ENCODE measurements around the gene TIMP2. TPM values are rescaled to one million over a fixed set of nuclear protein-coding genes. Genes with fewer than 3 reads are reported as not detected.
A peak's percentile ranks its signal among the peaks of the same experiment; 100 is the strongest.

The TIMP2 gene
- total and polyA plus RNA-seq, 2 of the 13 experiments (the other 11 are each of a cell fraction or from before 2014, with no cell fraction given), result 3.8 to 8.5 TPM

DNA sequence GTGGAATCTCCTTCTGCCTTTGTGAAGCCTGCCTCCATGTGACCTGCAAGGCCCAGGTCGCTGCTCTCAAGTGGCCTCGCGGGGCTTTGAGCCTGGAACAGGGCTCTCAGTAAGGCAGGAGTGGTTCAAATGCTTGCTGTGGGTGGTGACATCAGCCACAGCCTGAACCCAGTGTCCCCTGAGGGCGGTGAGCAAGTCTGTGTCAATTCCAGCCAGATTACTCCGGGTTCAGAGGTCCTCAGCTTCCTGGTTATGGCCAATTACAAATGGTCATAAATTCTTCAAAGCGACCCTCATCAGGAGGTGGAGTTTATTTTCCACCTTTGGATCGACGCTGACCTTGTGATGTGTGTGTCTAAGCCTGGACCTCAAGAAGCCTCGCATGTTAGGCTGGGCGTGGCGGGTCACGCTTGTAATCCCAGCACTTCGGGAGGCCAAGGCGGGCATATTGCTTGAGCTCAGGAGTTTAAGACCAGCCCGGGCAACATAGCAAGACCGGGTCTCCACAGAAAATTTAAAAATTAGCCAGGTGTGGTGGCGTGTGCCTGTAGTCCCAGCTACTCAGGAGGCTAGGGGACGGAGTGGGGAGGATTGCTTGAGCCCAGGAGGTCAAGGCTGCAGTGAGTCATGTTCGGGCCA is 37.3 kb upstream of the TIMP2 start (continued):
- TF ChIP-seq, protein P1, sequence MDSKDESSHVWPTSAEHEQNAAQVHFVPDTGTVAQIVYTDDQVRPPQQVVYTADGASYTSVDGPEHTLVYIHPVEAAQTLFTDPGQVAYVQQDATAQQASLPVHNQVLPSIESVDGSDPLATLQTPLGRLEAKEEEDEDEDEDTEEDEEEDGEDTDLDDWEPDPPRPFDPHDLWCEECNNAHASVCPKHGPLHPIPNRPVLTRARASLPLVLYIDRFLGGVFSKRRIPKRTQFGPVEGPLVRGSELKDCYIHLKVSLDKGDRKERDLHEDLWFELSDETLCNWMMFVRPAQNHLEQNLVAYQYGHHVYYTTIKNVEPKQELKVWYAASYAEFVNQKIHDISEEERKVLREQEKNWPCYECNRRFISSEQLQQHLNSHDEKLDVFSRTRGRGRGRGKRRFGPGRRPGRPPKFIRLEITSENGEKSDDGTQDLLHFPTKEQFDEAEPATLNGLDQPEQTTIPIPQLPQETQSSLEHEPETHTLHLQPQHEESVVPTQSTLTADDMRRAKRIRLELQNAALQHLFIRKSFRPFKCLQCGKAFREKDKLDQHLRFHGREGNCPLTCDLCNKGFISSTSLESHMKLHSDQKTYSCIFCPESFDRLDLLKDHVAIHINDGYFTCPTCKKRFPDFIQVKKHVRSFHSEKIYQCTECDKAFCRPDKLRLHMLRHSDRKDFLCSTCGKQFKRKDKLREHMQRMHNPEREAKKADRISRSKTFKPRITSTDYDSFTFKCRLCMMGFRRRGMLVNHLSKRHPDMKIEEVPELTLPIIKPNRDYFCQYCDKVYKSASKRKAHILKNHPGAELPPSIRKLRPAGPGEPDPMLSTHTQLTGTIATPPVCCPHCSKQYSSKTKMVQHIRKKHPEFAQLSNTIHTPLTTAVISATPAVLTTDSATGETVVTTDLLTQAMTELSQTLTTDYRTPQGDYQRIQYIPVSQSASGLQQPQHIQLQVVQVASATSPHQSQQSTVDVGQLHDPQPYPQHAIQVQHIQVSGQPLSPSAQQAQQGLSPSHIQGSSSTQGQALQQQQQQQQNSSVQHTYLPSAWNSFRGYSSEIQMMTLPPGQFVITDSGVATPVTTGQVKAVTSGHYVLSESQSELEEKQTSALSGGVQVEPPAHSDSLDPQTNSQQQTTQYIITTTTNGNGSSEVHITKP (CRISPR knock-in tag; IDR thresholded peaks at IDR 0.05; ENCODE audit: low read depth), result peak; percentile 82; the same call in 1 of the 2 replicates
- TF ChIP-seq NBN (conservative IDR thresholded peaks at IDR 0.05), result no peak
- TF ChIP-seq HIVEP1 (CRISPR knock-in tag; IDR thresholded peaks at IDR 0.05), result peak; percentile 42
- 0 out of 2 replicates have a peak, but pooled peaks have one; percentile 71 for TF ChIP-seq ZNF83 (CRISPR knock-in tag; IDR thresholded peaks at IDR 0.05; ENCODE audit: borderline replicate concordance)
- TF ChIP-seq FOXM1 (CRISPR knock-in tag; IDR thresholded peaks at IDR 0.05), result no peak
- no peak for TF ChIP-seq XRCC5 (optimal IDR thresholded peaks at IDR 0.05; ENCODE audit: low read length)
- no peak for TF ChIP-seq SMARCE1 (IDR thresholded peaks at IDR 0.05; ENCODE audit: borderline replicate concordance)
- TF ChIP-seq FOXC1 (CRISPR knock-in tag; IDR thresholded peaks at IDR 0.05; ENCODE audit: borderline replicate concordance), result no peak
- peak; percentile 61; the same call in 1 of the 2 replicates for TF ChIP-seq MYC (CRISPR knock-in tag; IDR thresholded peaks at IDR 0.05; ENCODE audit: borderline replicate concordance)
- TF ChIP-seq ELF4 (CRISPR knock-in tag; IDR thresholded peaks at IDR 0.05; ENCODE audit: borderline replicate concordance), result no peak
- TF ChIP-seq ZSCAN31 (CRISPR knock-in tag; IDR thresholded peaks at IDR 0.05; ENCODE audit: low read depth), result no peak
- 0 out of 2 replicates have a peak, but pooled peaks have one; percentile 78 for TF ChIP-seq NPAS2 (CRISPR knock-in tag; IDR thresholded peaks at IDR 0.05; ENCODE audit: borderline replicate concordance)
- peak; percentile 28 for TF ChIP-seq SPEN (CRISPR knock-in tag; IDR thresholded peaks at IDR 0.05; ENCODE audit: low read depth)
- TF ChIP-seq ZBTB3 (CRISPR knock-in tag; IDR thresholded peaks at IDR 0.05; ENCODE audit: borderline replicate concordance, low read depth), result peak; percentile 95
- peak; percentile 83 for TF ChIP-seq ZNF451 (CRISPR knock-in tag; IDR thresholded peaks at IDR 0.05)
- TF ChIP-seq ZNF484 (CRISPR knock-in tag; IDR thresholded peaks at IDR 0.05; ENCODE audit: borderline replicate concordance, low read depth), result no peak
- TF ChIP-seq ZFY (CRISPR knock-in tag; IDR thresholded peaks at IDR 0.05), result peak; percentile 57; the same call in 1 of the 2 replicates
- TF ChIP-seq SMARCC2 (IDR thresholded peaks at IDR 0.05), result 0 out of 2 replicates have a peak, but pooled peaks have one; percentile 3
- no peak; the same call in 1 of the 2 replicates for TF ChIP-seq KMT2B (CRISPR knock-in tag; IDR thresholded peaks at IDR 0.05)
- TF ChIP-seq, protein P2, sequence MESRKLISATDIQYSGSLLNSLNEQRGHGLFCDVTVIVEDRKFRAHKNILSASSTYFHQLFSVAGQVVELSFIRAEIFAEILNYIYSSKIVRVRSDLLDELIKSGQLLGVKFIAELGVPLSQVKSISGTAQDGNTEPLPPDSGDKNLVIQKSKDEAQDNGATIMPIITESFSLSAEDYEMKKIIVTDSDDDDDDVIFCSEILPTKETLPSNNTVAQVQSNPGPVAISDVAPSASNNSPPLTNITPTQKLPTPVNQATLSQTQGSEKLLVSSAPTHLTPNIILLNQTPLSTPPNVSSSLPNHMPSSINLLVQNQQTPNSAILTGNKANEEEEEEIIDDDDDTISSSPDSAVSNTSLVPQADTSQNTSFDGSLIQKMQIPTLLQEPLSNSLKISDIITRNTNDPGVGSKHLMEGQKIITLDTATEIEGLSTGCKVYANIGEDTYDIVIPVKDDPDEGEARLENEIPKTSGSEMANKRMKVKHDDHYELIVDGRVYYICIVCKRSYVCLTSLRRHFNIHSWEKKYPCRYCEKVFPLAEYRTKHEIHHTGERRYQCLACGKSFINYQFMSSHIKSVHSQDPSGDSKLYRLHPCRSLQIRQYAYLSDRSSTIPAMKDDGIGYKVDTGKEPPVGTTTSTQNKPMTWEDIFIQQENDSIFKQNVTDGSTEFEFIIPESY (CRISPR knock-in tag; IDR thresholded peaks at IDR 0.05), result peak; percentile 56
- no peak for TF ChIP-seq ZNF12 (CRISPR knock-in tag; IDR thresholded peaks at IDR 0.05)
- peak; percentile 45; the same call in 1 of the 2 replicates for TF ChIP-seq KAT2B (IDR thresholded peaks at IDR 0.05; ENCODE audit: borderline replicate concordance, low read depth, low read length)
- TF ChIP-seq PLRG1 (conservative IDR thresholded peaks at IDR 0.05), result no peak
- no peak for TF ChIP-seq ZNF10 (CRISPR knock-in tag; IDR thresholded peaks at IDR 0.05; ENCODE audit: borderline replicate concordance, low read depth)
- TF ChIP-seq TCF7 (IDR thresholded peaks at IDR 0.05; ENCODE audit: low read depth), result peak; percentile 88
- TF ChIP-seq ZMYM3 (CRISPR knock-in tag; IDR thresholded peaks at IDR 0.05), result peak; percentile 86
- peak; percentile 65 for TF ChIP-seq ZFX (CRISPR knock-in tag; IDR thresholded peaks at IDR 0.05; ENCODE audit: low read depth)
